Hepatocyte (in vitro differentiated cells): Measurements from ENCODE around the gene IL1RAPL2.

Experiments
- EZH2 ChIP-seq: fragments of 200-600 bp; sonication (generic); IDR thresholded peaks from 2 replicates; pipeline ENCODE4 v1.6.1; 2016; ENCODE audit warnings: antibody characterized with exemption, mild to moderate bottlenecking, borderline replicate concordance
- EZH2phosphoT487 ChIP-seq: fragments of 200-600 bp; sonication (generic); IDR thresholded peaks from one replicate; pipeline ENCODE4 v1.6.1; 2018; ENCODE audit warnings: antibody characterized with exemption, mild to moderate bottlenecking, low read depth, moderate library complexity; ENCODE audit not compliant: unreplicated experiment, severe bottlenecking
- TF ChIP-seq, protein P1 (sequence below): fragments of 200-600 bp; sonication (generic); IDR thresholded peaks from 2 replicates; pipeline ENCODE4 v1.5.1; 2016; ENCODE audit warnings: antibody characterized with exemption, mild to moderate bottlenecking; ENCODE audit not compliant: poor library complexity

GRCh38 chrX:105116486-105116885, 550.5 kb downstream of the IL1RAPL2 start:
- TF ChIP-seq, protein P1, sequence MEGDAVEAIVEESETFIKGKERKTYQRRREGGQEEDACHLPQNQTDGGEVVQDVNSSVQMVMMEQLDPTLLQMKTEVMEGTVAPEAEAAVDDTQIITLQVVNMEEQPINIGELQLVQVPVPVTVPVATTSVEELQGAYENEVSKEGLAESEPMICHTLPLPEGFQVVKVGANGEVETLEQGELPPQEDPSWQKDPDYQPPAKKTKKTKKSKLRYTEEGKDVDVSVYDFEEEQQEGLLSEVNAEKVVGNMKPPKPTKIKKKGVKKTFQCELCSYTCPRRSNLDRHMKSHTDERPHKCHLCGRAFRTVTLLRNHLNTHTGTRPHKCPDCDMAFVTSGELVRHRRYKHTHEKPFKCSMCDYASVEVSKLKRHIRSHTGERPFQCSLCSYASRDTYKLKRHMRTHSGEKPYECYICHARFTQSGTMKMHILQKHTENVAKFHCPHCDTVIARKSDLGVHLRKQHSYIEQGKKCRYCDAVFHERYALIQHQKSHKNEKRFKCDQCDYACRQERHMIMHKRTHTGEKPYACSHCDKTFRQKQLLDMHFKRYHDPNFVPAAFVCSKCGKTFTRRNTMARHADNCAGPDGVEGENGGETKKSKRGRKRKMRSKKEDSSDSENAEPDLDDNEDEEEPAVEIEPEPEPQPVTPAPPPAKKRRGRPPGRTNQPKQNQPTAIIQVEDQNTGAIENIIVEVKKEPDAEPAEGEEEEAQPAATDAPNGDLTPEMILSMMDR, result no peak
- TF ChIP-seq EZH2phosphoT487, result no peak
- no peak for TF ChIP-seq EZH2
